Measurements from ENCODE around the gene G6PC3.

Gene G6PC3

DNA sequence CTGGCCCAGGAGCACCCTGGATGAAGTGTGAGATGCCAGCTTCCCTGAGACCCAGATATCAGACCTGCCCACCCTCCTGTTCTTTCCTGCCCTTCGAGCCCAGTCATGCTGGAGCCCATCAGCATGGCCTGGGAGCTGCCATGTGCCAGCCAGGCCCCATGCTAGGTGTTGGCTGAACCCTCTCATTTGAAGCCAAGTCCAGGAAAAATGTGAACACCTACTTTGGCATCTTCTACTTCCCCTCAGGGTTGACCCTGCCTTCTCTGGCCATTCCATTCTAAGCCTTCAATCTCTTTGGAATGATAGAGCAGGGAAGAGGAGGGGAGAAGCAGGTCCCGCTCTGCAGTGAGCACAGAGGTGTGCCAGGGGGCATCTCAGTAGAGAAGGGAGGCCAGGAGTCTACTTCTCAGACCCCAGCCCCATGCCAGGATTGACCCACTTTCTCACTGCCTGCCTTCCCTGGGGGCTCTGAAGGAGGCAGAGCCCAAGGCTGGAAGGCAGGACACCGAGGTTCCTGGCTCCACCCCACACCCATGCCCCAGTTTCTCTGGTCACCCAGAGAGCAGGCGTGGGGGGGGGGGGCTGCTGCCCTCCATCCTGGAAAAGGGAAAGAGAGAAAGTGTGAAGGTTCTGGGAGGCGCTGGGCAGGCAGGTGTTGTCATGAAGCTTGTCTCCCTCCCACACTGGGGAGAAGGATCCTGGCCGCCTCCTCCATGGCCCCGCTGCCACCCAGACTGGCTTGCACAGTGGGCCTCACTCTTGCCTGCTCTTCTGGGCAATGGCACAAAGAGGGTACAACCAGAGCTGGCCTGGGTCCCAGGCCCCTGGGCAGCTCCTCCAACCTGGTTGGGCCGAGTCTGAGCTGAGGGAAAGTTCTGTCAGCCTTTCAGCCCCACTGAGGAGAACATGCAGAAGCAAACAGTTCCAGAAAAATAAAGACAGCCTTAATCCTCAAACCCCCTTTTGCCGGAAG lies 43.6 kb downstream of the G6PC3 start:
- H3K27me3 ChIP-seq (ENCODE audit: control insufficient read depth in 3 of 3, insufficient read depth in 3 of 3, low read depth in 1 of 3, low read length in 3 of 3) = no peaks in the 10 kb centered on the region
- H4K8ac ChIP-seq (ENCODE audit: low read depth, low read length) = no peak overlapping the region
- no peak overlapping the region for H2AFZ ChIP-seq (ENCODE audit: low read length)
- no peak for DNase-seq (ENCODE audit: low spot score)
- WGBS, 2 donors (ENCODE audit: extremely low coverage in 2 of 2, insufficient read length in 2 of 2, insufficient replicate concordance in 1 of 2) = no CpG with 5 or more reads among the region's 9 CpGs
- H3K4ac ChIP-seq (ENCODE audit: low read length) = no peak overlapping the region
- H3K9ac ChIP-seq (ENCODE audit: low read depth, low read length, poor library complexity) = no peak overlapping the region
- H3K4me2 ChIP-seq (ENCODE audit: insufficient read depth, low read length, poor library complexity, severe bottlenecking) = no peak overlapping the region
- no peak overlapping the region for H3K27ac ChIP-seq (replicated peaks; ENCODE audit: low read length)
- H3K79me1 ChIP-seq (ENCODE audit: low read depth, low read length) = peaks cover 8% of the 10 kb centered on the region
- no peak overlapping the region for H4K91ac ChIP-seq (ENCODE audit: low read depth, low read length, poor library complexity)
- H3K4me3 ChIP-seq (ENCODE audit: low read length in 2 of 2) = no peak overlapping the region
- no peak overlapping the region for H3K14ac ChIP-seq (ENCODE audit: low read length)
- no peak overlapping the region for H3K23ac ChIP-seq (ENCODE audit: low read depth, low read length, poor library complexity)
- H2AK5ac ChIP-seq (ENCODE audit: low read depth, low read length) = no peak overlapping the region
- no peak overlapping the region for H2BK12ac ChIP-seq (ENCODE audit: low read length)
- H3K36me3 ChIP-seq (replicated peaks in 1 of 2; ENCODE audit: control insufficient read depth in 2 of 2, insufficient read depth in 2 of 2, low read length in 2 of 2) = peaks cover 0 to 11% of the 10 kb centered on the region in 2 donors
- H2BK15ac ChIP-seq (ENCODE audit: low read length) = no peak overlapping the region
- H2BK120ac ChIP-seq (ENCODE audit: low read depth, low read length) = no peak overlapping the region
- peaks cover 15 to 23% of the 10 kb centered on the region in 2 donors for H3K4me1 ChIP-seq (ENCODE audit: control insufficient read depth in 2 of 2, insufficient read depth in 1 of 2, low read depth in 1 of 2, low read length in 2 of 2)
- H3K9me3 ChIP-seq (replicated peaks in 1 of 2; ENCODE audit: control insufficient read depth in 2 of 2, insufficient read depth in 1 of 2, low read depth in 1 of 2, low read length in 2 of 2) = no peaks in the 10 kb centered on the region
- no peak overlapping the region for H3K18ac ChIP-seq (ENCODE audit: low read length)
- H2BK5ac ChIP-seq (ENCODE audit: low read length) = no peak overlapping the region

- DNase-seq (ENCODE audit: low spot score) = no peak
- Histone ChIP-seq H3K4ac (ENCODE audit: low read length) (no peak overlapping the region), H3K36me3 (replicated peaks in 1 of 2; ENCODE audit: control insufficient read depth in 2 of 2, insufficient read depth in 2 of 2, low read length in 2 of 2) (peaks cover 0 to 9% of the 10 kb centered on the region in 2 donors), H2BK5ac (ENCODE audit: low read length) (no peak overlapping the region), H3K9me3 (replicated peaks in 1 of 2; ENCODE audit: control insufficient read depth in 2 of 2, insufficient read depth in 1 of 2, low read depth in 1 of 2, low read length in 2 of 2) (no peaks in the 10 kb centered on the region), H3K9ac (ENCODE audit: low read depth, low read length, poor library complexity) (no peak overlapping the region), H2BK15ac (ENCODE audit: low read length) (no peak overlapping the region), H3K27me3 (ENCODE audit: control insufficient read depth in 3 of 3, insufficient read depth in 3 of 3, low read depth in 1 of 3, low read length in 3 of 3) (no peaks in the 10 kb centered on the region), H3K27ac (replicated peaks; ENCODE audit: low read length) (no peak overlapping the region), H2BK120ac (ENCODE audit: low read depth, low read length) (no peak overlapping the region), H3K4me1 (ENCODE audit: control insufficient read depth in 2 of 2, insufficient read depth in 1 of 2, low read depth in 1 of 2, low read length in 2 of 2) (peaks cover 12 to 25% of the 10 kb centered on the region in 2 donors), H3K18ac (ENCODE audit: low read length) (no peak overlapping the region), H2BK12ac (ENCODE audit: low read length) (no peak overlapping the region), H3K14ac (ENCODE audit: low read length) (no peak overlapping the region), H3K4me3 (ENCODE audit: low read length in 2 of 2) (no peak overlapping the region), H2AFZ (ENCODE audit: low read length) (no peak overlapping the region), H3K79me1 (ENCODE audit: low read depth, low read length) (peaks cover 5% of the 10 kb centered on the region), H2AK5ac (ENCODE audit: low read depth, low read length) (no peak overlapping the region), H3K4me2 (ENCODE audit: insufficient read depth, low read length, poor library complexity, severe bottlenecking) (no peak overlapping the region), H4K91ac (ENCODE audit: low read depth, low read length, poor library complexity) (no peak overlapping the region), H4K8ac (ENCODE audit: low read depth, low read length) (no peak overlapping the region), H3K23ac (ENCODE audit: low read depth, low read length, poor library complexity) (peak overlapping the region; percentile 40)
- WGBS, 2 donors (ENCODE audit: extremely low coverage in 2 of 2, insufficient read length in 2 of 2, insufficient replicate concordance in 1 of 2) = no CpG with 5 or more reads among the region's 11 CpGs
Measured at GRCh38 chr17:44115585-44116415, 45.3 kb downstream of the G6PC3 start.

DNA sequence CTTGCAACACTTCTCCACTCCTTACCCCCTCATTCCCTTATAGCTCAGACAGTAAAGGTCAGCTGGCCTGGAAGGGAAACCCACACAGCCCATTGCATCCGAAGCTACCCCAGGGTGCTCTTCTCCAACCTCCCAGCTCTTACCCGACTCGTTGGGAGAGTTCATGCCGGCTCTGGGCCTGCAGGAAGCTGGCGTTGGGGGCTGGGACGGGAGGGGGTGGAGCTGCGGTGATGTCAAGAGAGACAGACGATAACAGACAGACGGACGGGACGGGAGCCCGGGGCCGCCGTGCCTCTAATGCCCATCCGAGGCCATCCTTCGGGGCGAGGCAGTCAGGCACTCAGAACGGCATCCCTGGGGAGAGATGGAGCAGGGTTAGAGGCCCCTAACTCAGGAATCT lies 46.8 kb downstream of the G6PC3 start:
- Histone ChIP-seq H2AFZ (ENCODE audit: low read length) (no peak overlapping the region), H3K9me3 (replicated peaks in 1 of 2; ENCODE audit: control insufficient read depth in 2 of 2, insufficient read depth in 1 of 2, low read depth in 1 of 2, low read length in 2 of 2) (no peaks in the 10 kb centered on the region), H2BK12ac (ENCODE audit: low read length) (no peak overlapping the region), H3K18ac (ENCODE audit: low read length) (no peak overlapping the region), H3K4ac (ENCODE audit: low read length) (no peak overlapping the region), H3K27ac (replicated peaks; ENCODE audit: low read length) (no peak overlapping the region), H2BK5ac (ENCODE audit: low read length) (no peak overlapping the region), H4K91ac (ENCODE audit: low read depth, low read length, poor library complexity) (no peak overlapping the region), H3K4me2 (ENCODE audit: insufficient read depth, low read length, poor library complexity, severe bottlenecking) (no peak overlapping the region), H2AK5ac (ENCODE audit: low read depth, low read length) (peak overlapping the region; percentile 17), H3K79me1 (ENCODE audit: low read depth, low read length) (peaks cover 7% of the 10 kb centered on the region), H3K4me3 (ENCODE audit: low read length in 2 of 2) (no peak overlapping the region), H3K14ac (ENCODE audit: low read length) (no peak overlapping the region), H3K36me3 (replicated peaks in 1 of 2; ENCODE audit: control insufficient read depth in 2 of 2, insufficient read depth in 2 of 2, low read length in 2 of 2) (peaks cover 0 to 9% of the 10 kb centered on the region in 2 donors), H2BK120ac (ENCODE audit: low read depth, low read length) (no peak overlapping the region), H3K27me3 (ENCODE audit: control insufficient read depth in 3 of 3, insufficient read depth in 3 of 3, low read depth in 1 of 3, low read length in 3 of 3) (no peaks in the 10 kb centered on the region), H2BK15ac (ENCODE audit: low read length) (no peak overlapping the region), H3K23ac (ENCODE audit: low read depth, low read length, poor library complexity) (no peak overlapping the region), H3K4me1 (ENCODE audit: control insufficient read depth in 2 of 2, insufficient read depth in 1 of 2, low read depth in 1 of 2, low read length in 2 of 2) (peaks cover 11 to 28% of the 10 kb centered on the region in 2 donors), H4K8ac (ENCODE audit: low read depth, low read length) (no peak overlapping the region), H3K9ac (ENCODE audit: low read depth, low read length, poor library complexity) (no peak overlapping the region)
- DNase-seq (ENCODE audit: low spot score) = no peak
- no CpG with 5 or more reads among the region's 18 CpGs for WGBS, 2 donors (ENCODE audit: extremely low coverage in 2 of 2, insufficient read length in 2 of 2, insufficient replicate concordance in 1 of 2)
